ES-I3 (cell line): ENCODE measurements around the gene HS6ST2.
"Not testable (repeated sequence)": the region's sequence is repeated elsewhere in the genome, so short reads cannot be mapped to it uniquely, and the experiment has no call there.

Experiments used
- H3K36me3 ChIP-seq: 2 replicates; pipeline ENCODE4 v1.6.1; 2013; ENCODE audit warnings: mild to moderate bottlenecking, low read length, control low read depth, moderate library complexity; ENCODE audit not compliant: insufficient read depth
- H3K4me1 ChIP-seq: 2 replicates; pipeline ENCODE4 v1.6.1; 2013; ENCODE audit warnings: mild to moderate bottlenecking, control low read depth, low read length; ENCODE audit not compliant: insufficient read depth
- H3K9ac ChIP-seq: 2 replicates; pipeline ENCODE4 v1.6.1; 2013; ENCODE audit warnings: low read depth, mild to moderate bottlenecking, low read length, moderate library complexity
- H3K9me3 ChIP-seq: 2 replicates; pipeline ENCODE4 v1.6.1; 2013; ENCODE audit warnings: mild to moderate bottlenecking, low read length, moderate library complexity; ENCODE audit not compliant: control insufficient read depth, insufficient read depth

HS6ST2 gene

GRCh38 chrX:132957211-132958090 is 978 bp downstream of the HS6ST2 start:
- Histone ChIP-seq H3K4me1 (peaks cover 30% of the 10 kb centered on the region), H3K9me3 (no peaks in the 10 kb centered on the region), H3K36me3 (no peaks in the 10 kb centered on the region), H3K9ac (peak overlapping the region; percentile 62)

- Histone ChIP-seq H3K36me3 (no peaks in the 10 kb centered on the region), H3K4me1 (peaks cover 26% of the 10 kb centered on the region), H3K9ac (peak overlapping the region; percentile 55; the same call in 1 of the 2 replicates), H3K9me3 (no peaks in the 10 kb centered on the region)
Observed at GRCh38 chrX:132956421-132957210, 1.8 kb downstream of the HS6ST2 start.

- Histone ChIP-seq H3K36me3 (no peaks in the 10 kb centered on the region), H3K4me1 (peaks cover 18% of the 10 kb centered on the region), H3K9ac (peak overlapping the region; percentile 55; the same call in 1 of the 2 replicates), H3K9me3 (no peaks in the 10 kb centered on the region)
Observed at GRCh38 chrX:132955690-132956089, 2.7 kb downstream of the HS6ST2 start.

- no peaks in the 10 kb centered on the region for H3K9me3 ChIP-seq
- H3K36me3 ChIP-seq: no peaks in the 10 kb centered on the region
- 0 out of 2 replicates have a peak, but pooled peaks cover 7% of the 10 kb centered on the region for H3K4me1 ChIP-seq
- H3K9ac ChIP-seq: no peak overlapping the region
Observed at GRCh38 chrX:132954323-132954722, 4.1 kb downstream of the HS6ST2 start.

- Histone ChIP-seq H3K4me1 (no peaks in the 10 kb centered on the region), H3K9ac (no peak overlapping the region), H3K9me3 (no peaks in the 10 kb centered on the region), H3K36me3 (no peaks in the 10 kb centered on the region)
Observed at GRCh38 chrX:132953354-132953753, 5.1 kb downstream of the HS6ST2 start.

- Histone ChIP-seq H3K4me1 (no peaks in the 10 kb centered on the region), H3K36me3 (no peaks in the 10 kb centered on the region), H3K9me3 (no peaks in the 10 kb centered on the region), H3K9ac (no peak overlapping the region)
Observed at GRCh38 chrX:132948648-132949260, 9.7 kb downstream of the HS6ST2 start.

- not testable (repeated sequence) for H3K9ac ChIP-seq, H3K9me3 ChIP-seq, H3K36me3 ChIP-seq, H3K4me1 ChIP-seq
Observed at GRCh38 chrX:132945055-132945599, 13.3 kb downstream of the HS6ST2 start.

GRCh38 chrX:132940727-132941327 is 17.6 kb downstream of the HS6ST2 start:
- Histone ChIP-seq H3K9me3 (no peaks in the 10 kb centered on the region), H3K36me3 (no peaks in the 10 kb centered on the region), H3K4me1 (no peaks in the 10 kb centered on the region), H3K9ac (no peak overlapping the region)

- no peaks in the 10 kb centered on the region for H3K36me3 ChIP-seq
- H3K4me1 ChIP-seq: no peaks in the 10 kb centered on the region
- no peak overlapping the region for H3K9ac ChIP-seq
- H3K9me3 ChIP-seq: no peaks in the 10 kb centered on the region
Observed at GRCh38 chrX:132933170-132933569, 25.3 kb downstream of the HS6ST2 start.

- H3K9me3 ChIP-seq: no peaks in the 10 kb centered on the region
- no peak overlapping the region for H3K9ac ChIP-seq
- no peaks in the 10 kb centered on the region for H3K4me1 ChIP-seq
- H3K36me3 ChIP-seq: no peaks in the 10 kb centered on the region
Observed at GRCh38 chrX:132924426-132924825, 34.0 kb downstream of the HS6ST2 start.

- no peak overlapping the region for H3K9ac ChIP-seq
- H3K36me3 ChIP-seq: no peaks in the 10 kb centered on the region; the same call in 1 of the 2 replicates
- H3K9me3 ChIP-seq: peaks cover 7% of the 10 kb centered on the region; the same call in 1 of the 2 replicates
- no peaks in the 10 kb centered on the region for H3K4me1 ChIP-seq
Observed at GRCh38 chrX:132918523-132918922, 39.9 kb downstream of the HS6ST2 start.

GRCh38 chrX:132916349-132916748 is 42.1 kb downstream of the HS6ST2 start:
- Histone ChIP-seq H3K4me1 (no peaks in the 10 kb centered on the region), H3K36me3 (no peaks in the 10 kb centered on the region; the same call in 1 of the 2 replicates), H3K9me3 (peaks cover 17% of the 10 kb centered on the region), H3K9ac (no peak overlapping the region)

GRCh38 chrX:132909643-132910042 is 48.8 kb downstream of the HS6ST2 start:
- H3K9ac ChIP-seq: no peak overlapping the region
- no peaks in the 10 kb centered on the region for H3K4me1 ChIP-seq
- peaks cover 17% of the 10 kb centered on the region for H3K9me3 ChIP-seq
- no peaks in the 10 kb centered on the region; the same call in 1 of the 2 replicates for H3K36me3 ChIP-seq

GRCh38 chrX:132908891-132909290 is 49.5 kb downstream of the HS6ST2 start:
- Histone ChIP-seq H3K9ac (no peak overlapping the region), H3K36me3 (no peaks in the 10 kb centered on the region; the same call in 1 of the 2 replicates), H3K9me3 (peaks cover 13% of the 10 kb centered on the region), H3K4me1 (no peaks in the 10 kb centered on the region)
